ENCODE data around the gene CMIP.

Gene CMIP

DNA sequence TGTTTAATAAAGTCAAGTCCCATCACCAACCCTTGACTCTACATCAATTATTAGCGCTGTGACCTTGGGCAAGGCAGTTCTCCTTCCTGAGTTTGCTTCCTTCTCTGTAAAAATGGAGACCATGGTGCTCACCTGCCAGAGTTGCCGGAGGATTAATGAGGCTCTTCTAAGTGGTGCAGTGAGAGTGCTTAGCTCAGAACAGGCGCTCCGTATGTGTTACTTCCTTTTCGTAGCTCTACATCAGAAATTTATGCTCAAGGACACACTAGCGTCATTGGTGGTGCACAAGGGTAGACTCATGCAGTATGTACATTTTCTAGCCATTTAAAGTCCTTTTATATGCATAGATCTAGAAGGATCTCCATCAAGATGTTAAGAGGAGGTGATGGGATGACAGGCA is 17.4 kb upstream of the CMIP start:
- ChIA-PET CTCF (no interaction called here), POLR2A (no interaction called here)
- TF ChIP-seq L3MBTL2 (conservative IDR thresholded peaks at IDR 0.05) (no peak), FOXK2 (IDR thresholded peaks at IDR 0.05) (no peak)
- TF ChIP-seq, protein P1, sequence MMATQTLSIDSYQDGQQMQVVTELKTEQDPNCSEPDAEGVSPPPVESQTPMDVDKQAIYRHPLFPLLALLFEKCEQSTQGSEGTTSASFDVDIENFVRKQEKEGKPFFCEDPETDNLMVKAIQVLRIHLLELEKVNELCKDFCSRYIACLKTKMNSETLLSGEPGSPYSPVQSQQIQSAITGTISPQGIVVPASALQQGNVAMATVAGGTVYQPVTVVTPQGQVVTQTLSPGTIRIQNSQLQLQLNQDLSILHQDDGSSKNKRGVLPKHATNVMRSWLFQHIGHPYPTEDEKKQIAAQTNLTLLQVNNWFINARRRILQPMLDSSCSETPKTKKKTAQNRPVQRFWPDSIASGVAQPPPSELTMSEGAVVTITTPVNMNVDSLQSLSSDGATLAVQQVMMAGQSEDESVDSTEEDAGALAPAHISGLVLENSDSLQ (IDR thresholded peaks at IDR 0.05), result no peak
- DNase-seq (ENCODE audit: extremely low spot score), result no peak

- DNase-seq (ENCODE audit: extremely low spot score), result peak; percentile 59
Observed at GRCh38 chr16:81429045-81429521, 15.5 kb upstream of the CMIP start.

DNA sequence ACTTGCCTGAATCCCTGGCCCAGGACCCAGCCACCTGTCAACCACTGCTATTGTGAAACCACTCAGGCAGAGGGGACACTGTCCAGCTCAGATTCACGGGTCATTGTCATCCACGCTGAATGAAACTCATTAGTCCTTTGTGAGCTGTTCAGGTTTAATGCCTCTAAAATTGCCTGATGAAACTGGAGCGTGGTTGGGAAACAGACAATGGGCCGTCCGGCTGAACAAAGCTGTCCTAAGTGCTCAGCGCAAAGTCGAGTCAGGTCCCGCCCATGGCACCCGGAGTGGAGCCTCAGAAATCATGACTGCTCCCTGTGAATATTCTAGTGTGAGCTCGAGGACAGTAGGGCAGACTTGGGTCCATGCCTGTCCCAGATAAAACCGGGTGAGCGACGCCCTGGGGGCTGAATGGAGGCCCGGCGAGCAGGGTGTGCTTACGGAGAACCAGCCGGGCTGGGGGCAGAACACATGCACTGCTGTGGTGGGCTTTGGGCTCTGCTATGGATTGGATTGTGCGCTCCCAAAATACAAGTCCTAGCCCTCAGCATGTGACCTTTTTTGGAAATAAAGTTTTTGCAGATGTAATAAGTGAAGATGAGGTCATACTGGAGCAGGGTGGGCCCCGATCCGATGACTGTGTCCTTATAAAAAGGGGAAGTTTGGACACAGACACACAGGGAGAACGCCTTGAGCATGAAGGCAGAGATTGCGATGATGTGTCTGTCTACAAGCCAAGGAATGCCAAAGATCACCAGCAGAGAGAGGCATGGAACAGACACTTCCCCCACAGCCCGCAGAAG is 12.9 kb upstream of the CMIP start:
- DNase-seq (ENCODE audit: extremely low spot score), result no peak
- POLR2A ChIA-PET, result no interaction called here
- TF ChIP-seq SUZ12 (IDR thresholded peaks at IDR 0.05), result no peak
- no peak for TF ChIP-seq ARNT (IDR thresholded peaks at IDR 0.05)
- no peak for TF ChIP-seq ZNF384 (IDR thresholded peaks at IDR 0.05)
- TF ChIP-seq CTBP1 (IDR thresholded peaks at IDR 0.05; ENCODE audit: borderline replicate concordance), result no peak
- CTCF ChIA-PET, result interaction anchor here (0.6 to 1.0 kb wide), 2 partner anchors 154 to 335 kb away, joined by 3 to 8 read pairs; no protein-coding TSS in a partner anchor

More at GRCh38 chr16:81429045-81429521, 15.5 kb upstream of the CMIP start:
- ChIA-PET CTCF (interaction anchor here (1.0 to 1.3 kb wide), 2 partner anchors 56 to 193 kb away, joined by 3 to 4 read pairs; no protein-coding TSS in a partner anchor), POLR2A (no interaction called here)
- no peak for TF ChIP-seq FOXA1 (IDR thresholded peaks at IDR 0.05)
- no peak for TF ChIP-seq FOXK2 (IDR thresholded peaks at IDR 0.05)
- no peak for TF ChIP-seq LEF1 (IDR thresholded peaks at IDR 0.05; ENCODE audit: borderline replicate concordance)
- TF ChIP-seq FOXM1 (IDR thresholded peaks at IDR 0.05; ENCODE audit: borderline replicate concordance), result no peak
- TF ChIP-seq NFRKB (IDR thresholded peaks at IDR 0.05), result no peak
- no peak for TF ChIP-seq SUZ12 (IDR thresholded peaks at IDR 0.05)
- TF ChIP-seq ELF4 (IDR thresholded peaks at IDR 0.05), result no peak
- no peak for TF ChIP-seq SP1 (IDR thresholded peaks at IDR 0.05)
- TF ChIP-seq BHLHE40 (IDR thresholded peaks at IDR 0.05; ENCODE audit: borderline replicate concordance), result no peak
- no peak for TF ChIP-seq HDGF (IDR thresholded peaks at IDR 0.05; ENCODE audit: borderline replicate concordance)
- TF ChIP-seq L3MBTL2 (conservative IDR thresholded peaks at IDR 0.05), result no peak
- no peak for TF ChIP-seq ZNF384 (IDR thresholded peaks at IDR 0.05)
- TF ChIP-seq ARNT (IDR thresholded peaks at IDR 0.05), result no peak
- TF ChIP-seq, protein P1 (IDR thresholded peaks at IDR 0.05), result no peak
- TF ChIP-seq TARDBP (IDR thresholded peaks at IDR 0.05), result no peak
- TF ChIP-seq CTBP1 (IDR thresholded peaks at IDR 0.05; ENCODE audit: borderline replicate concordance), result no peak

DNA sequence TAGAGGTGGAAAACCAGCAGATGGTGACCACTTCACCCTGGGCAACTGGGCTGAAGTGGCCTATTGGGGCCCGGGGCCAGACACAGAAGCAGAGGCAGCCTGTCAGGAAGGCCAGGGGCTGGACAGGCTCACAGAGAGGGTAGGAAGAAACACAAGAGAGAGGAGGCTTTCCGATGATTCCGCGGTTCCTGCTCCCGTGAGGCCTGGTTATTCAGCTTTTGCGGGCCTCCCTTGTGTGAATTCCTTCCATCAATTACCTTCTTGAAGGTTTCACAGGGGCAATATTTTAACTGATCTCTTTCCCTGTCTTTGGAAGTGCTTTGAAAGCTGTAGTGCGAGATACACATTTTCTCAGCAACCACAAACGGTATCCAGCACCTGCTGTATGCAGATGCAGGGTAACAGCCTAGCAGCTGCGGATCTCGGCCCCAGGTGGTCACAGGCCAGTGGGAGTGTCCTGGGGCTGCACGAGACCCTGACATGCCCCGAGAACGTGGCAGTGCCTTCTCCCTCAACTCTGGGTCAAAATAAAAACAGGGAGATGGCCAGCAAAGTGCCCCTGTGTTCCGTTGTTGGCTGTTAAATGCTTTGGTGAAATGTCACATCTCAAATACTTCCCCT is 11.6 kb upstream of the CMIP start:
- CTCF ChIA-PET, result no interaction called here
- TF ChIP-seq ARNT (IDR thresholded peaks at IDR 0.05), result no peak
- no peak for TF ChIP-seq BHLHE40 (IDR thresholded peaks at IDR 0.05; ENCODE audit: borderline replicate concordance)
- TF ChIP-seq ELF4 (IDR thresholded peaks at IDR 0.05), result no peak
- POLR2A ChIA-PET, result no interaction called here
- DNase-seq (ENCODE audit: extremely low spot score), result no peak

- CTCF ChIA-PET, result no interaction called here
- POLR2A ChIA-PET, result no interaction called here
- no peak for DNase-seq (ENCODE audit: extremely low spot score)
- TF ChIP-seq FOXK2 (IDR thresholded peaks at IDR 0.05) (no peak), CTBP1 (IDR thresholded peaks at IDR 0.05; ENCODE audit: borderline replicate concordance) (no peak), FOXM1 (IDR thresholded peaks at IDR 0.05; ENCODE audit: borderline replicate concordance) (no peak), L3MBTL2 (conservative IDR thresholded peaks at IDR 0.05) (no peak), ARNT (IDR thresholded peaks at IDR 0.05) (no peak), ZNF384 (IDR thresholded peaks at IDR 0.05) (no peak), SUZ12 (IDR thresholded peaks at IDR 0.05) (no peak), NFRKB (IDR thresholded peaks at IDR 0.05) (no peak), FOXA1 (IDR thresholded peaks at IDR 0.05) (no peak)
Observed at GRCh38 chr16:81435103-81435502, 9.5 kb upstream of the CMIP start.

DNA sequence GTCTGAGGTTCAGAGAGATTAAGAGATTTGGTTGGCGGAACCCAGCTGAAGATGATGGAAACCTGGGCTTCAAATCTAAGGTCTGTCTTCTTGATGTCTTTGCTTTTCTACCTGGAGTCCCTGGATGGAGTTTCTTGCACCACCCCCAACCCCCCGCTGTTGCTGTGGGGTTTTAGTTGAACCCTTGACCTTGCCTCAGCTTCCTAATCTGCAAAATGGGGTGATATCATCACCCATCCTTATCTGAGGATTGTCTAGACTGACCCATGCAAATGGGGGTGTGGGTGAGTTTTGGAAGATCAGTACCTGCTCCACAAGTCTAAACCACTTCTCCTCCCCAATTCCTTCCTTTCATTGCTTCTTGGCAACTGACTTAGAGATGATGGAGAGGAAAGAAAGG is 9.0 kb upstream of the CMIP start:
- POLR2A ChIA-PET, result no interaction called here
- TF ChIP-seq ZNF384 (IDR thresholded peaks at IDR 0.05), result no peak
- no peak for TF ChIP-seq FOXM1 (IDR thresholded peaks at IDR 0.05; ENCODE audit: borderline replicate concordance)
- no peak for TF ChIP-seq L3MBTL2 (conservative IDR thresholded peaks at IDR 0.05)
- no peak for DNase-seq (ENCODE audit: extremely low spot score)
- CTCF ChIA-PET, result no interaction called here

GRCh38 chr16:81436386-81436785 is 8.2 kb upstream of the CMIP start:
- POLR2A ChIA-PET, result no interaction called here
- CTCF ChIA-PET, result no interaction called here
- DNase-seq (ENCODE audit: extremely low spot score), result no peak

More at GRCh38 chr16:81436386-81436785, 8.2 kb upstream of the CMIP start:
- TF ChIP-seq, protein P1 (IDR thresholded peaks at IDR 0.05), result no peak
- TF ChIP-seq CTBP1 (IDR thresholded peaks at IDR 0.05; ENCODE audit: borderline replicate concordance), result no peak
- no peak for TF ChIP-seq ELF4 (IDR thresholded peaks at IDR 0.05)
- no peak for TF ChIP-seq HDGF (IDR thresholded peaks at IDR 0.05; ENCODE audit: borderline replicate concordance)
- TF ChIP-seq SP1 (IDR thresholded peaks at IDR 0.05), result no peak
- TF ChIP-seq SUZ12 (IDR thresholded peaks at IDR 0.05), result no peak
- no peak for TF ChIP-seq NFRKB (IDR thresholded peaks at IDR 0.05)
- no peak for TF ChIP-seq L3MBTL2 (conservative IDR thresholded peaks at IDR 0.05)
- TF ChIP-seq FOXA1 (IDR thresholded peaks at IDR 0.05), result no peak
- no peak for TF ChIP-seq BHLHE40 (IDR thresholded peaks at IDR 0.05; ENCODE audit: borderline replicate concordance)
- TF ChIP-seq ARNT (IDR thresholded peaks at IDR 0.05), result no peak
- no peak for TF ChIP-seq FOXK2 (IDR thresholded peaks at IDR 0.05)
- no peak for TF ChIP-seq FOXM1 (IDR thresholded peaks at IDR 0.05; ENCODE audit: borderline replicate concordance)
- no peak for TF ChIP-seq TARDBP (IDR thresholded peaks at IDR 0.05)
- TF ChIP-seq ZNF384 (IDR thresholded peaks at IDR 0.05), result no peak
- TF ChIP-seq LEF1 (IDR thresholded peaks at IDR 0.05; ENCODE audit: borderline replicate concordance), result no peak
